ENCODE results near the gene GALNTL6. TPM values are rescaled to one million over a fixed set of nuclear protein-coding genes. Genes with fewer than 3 reads are reported as not detected.

Gene GALNTL6
- polyA plus RNA-seq, 1 donor from 2014 or later, result 14.9 TPM

DNA sequence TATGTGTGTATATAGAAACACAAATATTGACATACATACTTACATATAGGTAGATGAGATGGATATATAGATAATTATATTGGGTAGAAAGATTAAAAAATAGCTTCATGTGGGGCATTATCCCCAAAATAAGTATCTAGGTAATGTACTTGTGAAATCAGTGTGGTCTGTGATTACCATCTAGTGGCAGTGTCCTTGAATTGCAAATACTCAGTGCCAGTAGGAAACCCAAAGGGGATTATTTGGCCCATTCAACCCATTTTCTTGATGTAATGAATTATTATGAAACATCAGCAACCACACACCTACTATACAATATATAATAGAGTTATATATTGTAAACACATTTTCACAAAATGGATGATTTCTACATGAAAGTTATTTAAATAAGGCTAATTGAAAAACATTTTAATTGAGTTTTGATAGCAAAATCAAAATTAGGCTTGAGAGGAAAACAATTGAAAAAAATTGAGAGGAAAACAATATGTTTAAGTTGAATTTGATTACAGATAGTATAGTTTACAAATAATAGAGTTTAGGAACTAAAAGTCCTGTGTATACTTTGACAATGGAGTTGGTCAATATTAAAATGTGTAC lies 389.4 kb downstream of the GALNTL6 start:
- H3K27ac ChIP-seq (ENCODE audit: low read length), result no peak overlapping the region
- H3K4me2 ChIP-seq (ENCODE audit: low read length), result no peak overlapping the region
- no peaks in the 10 kb centered on the region for H3K27me3 ChIP-seq (ENCODE audit: insufficient read depth, low read depth, low read length)
- H3K36me3 ChIP-seq (ENCODE audit: insufficient read depth, low read length), result no peaks in the 10 kb centered on the region
- no peaks in the 10 kb centered on the region for H3F3A ChIP-seq (ENCODE audit: insufficient read depth, low read length, poor library complexity, severe bottlenecking)
- no peak overlapping the region for H3K9ac ChIP-seq (ENCODE audit: low read length)
- TF ChIP-seq TAF1 (IDR thresholded peaks at IDR 0.05; ENCODE audit: low read depth) (no peak), EZH2 (IDR thresholded peaks at IDR 0.05; ENCODE audit: borderline replicate concordance, insufficient read depth, low read length, poor library complexity, severe bottlenecking) (no peak), MXI1 (conservative IDR thresholded peaks at IDR 0.05; ENCODE audit: poor library complexity, severe bottlenecking) (no peak), POLR2AphosphoS5 (IDR thresholded peaks at IDR 0.05) (no peak), CTCF (IDR thresholded peaks at IDR 0.05; ENCODE audit: poor library complexity, severe bottlenecking) (peak; percentile 64), RAD21 (conservative IDR thresholded peaks at IDR 0.05) (peak; percentile 74), SMC3 (conservative IDR thresholded peaks at IDR 0.05; ENCODE audit: poor library complexity) (peak; percentile 72), EP300 (conservative IDR thresholded peaks at IDR 0.05; ENCODE audit: poor library complexity, severe bottlenecking) (no peak)
- TF ChIP-seq, protein P1, sequence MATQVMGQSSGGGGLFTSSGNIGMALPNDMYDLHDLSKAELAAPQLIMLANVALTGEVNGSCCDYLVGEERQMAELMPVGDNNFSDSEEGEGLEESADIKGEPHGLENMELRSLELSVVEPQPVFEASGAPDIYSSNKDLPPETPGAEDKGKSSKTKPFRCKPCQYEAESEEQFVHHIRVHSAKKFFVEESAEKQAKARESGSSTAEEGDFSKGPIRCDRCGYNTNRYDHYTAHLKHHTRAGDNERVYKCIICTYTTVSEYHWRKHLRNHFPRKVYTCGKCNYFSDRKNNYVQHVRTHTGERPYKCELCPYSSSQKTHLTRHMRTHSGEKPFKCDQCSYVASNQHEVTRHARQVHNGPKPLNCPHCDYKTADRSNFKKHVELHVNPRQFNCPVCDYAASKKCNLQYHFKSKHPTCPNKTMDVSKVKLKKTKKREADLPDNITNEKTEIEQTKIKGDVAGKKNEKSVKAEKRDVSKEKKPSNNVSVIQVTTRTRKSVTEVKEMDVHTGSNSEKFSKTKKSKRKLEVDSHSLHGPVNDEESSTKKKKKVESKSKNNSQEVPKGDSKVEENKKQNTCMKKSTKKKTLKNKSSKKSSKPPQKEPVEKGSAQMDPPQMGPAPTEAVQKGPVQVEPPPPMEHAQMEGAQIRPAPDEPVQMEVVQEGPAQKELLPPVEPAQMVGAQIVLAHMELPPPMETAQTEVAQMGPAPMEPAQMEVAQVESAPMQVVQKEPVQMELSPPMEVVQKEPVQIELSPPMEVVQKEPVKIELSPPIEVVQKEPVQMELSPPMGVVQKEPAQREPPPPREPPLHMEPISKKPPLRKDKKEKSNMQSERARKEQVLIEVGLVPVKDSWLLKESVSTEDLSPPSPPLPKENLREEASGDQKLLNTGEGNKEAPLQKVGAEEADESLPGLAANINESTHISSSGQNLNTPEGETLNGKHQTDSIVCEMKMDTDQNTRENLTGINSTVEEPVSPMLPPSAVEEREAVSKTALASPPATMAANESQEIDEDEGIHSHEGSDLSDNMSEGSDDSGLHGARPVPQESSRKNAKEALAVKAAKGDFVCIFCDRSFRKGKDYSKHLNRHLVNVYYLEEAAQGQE (IDR thresholded peaks at IDR 0.05; ENCODE audit: borderline replicate concordance), result no peak
- no peaks in the 10 kb centered on the region for H4K20me1 ChIP-seq (ENCODE audit: insufficient read depth)
- H2AFZ ChIP-seq (ENCODE audit: low read depth, low read length), result no peak overlapping the region
- H3K4me3 ChIP-seq (ENCODE audit: low read length), result no peak overlapping the region
- H3K79me2 ChIP-seq (replicated peaks; ENCODE audit: insufficient read depth, low read length), result no peaks in the 10 kb centered on the region
- H3K9me2 ChIP-seq (ENCODE audit: insufficient read depth, low read length), result no peaks in the 10 kb centered on the region
- H3K9me3 ChIP-seq (ENCODE audit: low read length), result no peaks in the 10 kb centered on the region

DNA sequence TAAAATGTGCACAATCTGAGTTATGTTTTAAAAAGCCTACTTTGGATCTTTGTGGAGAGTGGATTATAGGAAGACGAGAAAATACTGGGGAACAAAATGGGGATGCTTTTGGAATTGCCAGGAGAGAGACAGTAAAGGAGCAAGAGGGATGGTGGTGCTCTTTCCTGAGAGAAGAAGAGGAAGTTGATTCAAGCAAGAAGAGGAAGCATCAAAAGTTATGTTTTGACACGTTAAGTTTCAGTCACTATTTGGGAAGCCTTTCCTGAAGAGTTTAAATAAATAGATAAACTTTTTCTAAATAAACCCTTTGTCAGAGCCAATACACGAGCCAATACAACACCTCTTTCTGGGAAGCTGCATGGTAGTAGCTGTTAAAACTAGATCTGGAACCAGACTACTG lies 394.1 kb downstream of the GALNTL6 start:
- no peak for TF ChIP-seq SMC3 (conservative IDR thresholded peaks at IDR 0.05; ENCODE audit: poor library complexity)
- TF ChIP-seq RAD21 (conservative IDR thresholded peaks at IDR 0.05), result no peak
- TF ChIP-seq MXI1 (conservative IDR thresholded peaks at IDR 0.05; ENCODE audit: poor library complexity, severe bottlenecking), result no peak
- no peak for TF ChIP-seq POLR2AphosphoS5 (IDR thresholded peaks at IDR 0.05)
- TF ChIP-seq, protein P1 (IDR thresholded peaks at IDR 0.05; ENCODE audit: borderline replicate concordance), result no peak
- no peak for TF ChIP-seq EP300 (conservative IDR thresholded peaks at IDR 0.05; ENCODE audit: poor library complexity, severe bottlenecking)
- TF ChIP-seq EZH2 (IDR thresholded peaks at IDR 0.05; ENCODE audit: borderline replicate concordance, insufficient read depth, low read length, poor library complexity, severe bottlenecking), result no peak
- no peak for TF ChIP-seq CTCF (IDR thresholded peaks at IDR 0.05; ENCODE audit: poor library complexity, severe bottlenecking)
- TF ChIP-seq TAF1 (IDR thresholded peaks at IDR 0.05; ENCODE audit: low read depth), result no peak
- H3K79me2 ChIP-seq (replicated peaks; ENCODE audit: insufficient read depth, low read length), result no peaks in the 10 kb centered on the region
- H3F3A ChIP-seq (ENCODE audit: insufficient read depth, low read length, poor library complexity, severe bottlenecking), result no peaks in the 10 kb centered on the region
- H3K27me3 ChIP-seq (ENCODE audit: insufficient read depth, low read depth, low read length), result no peaks in the 10 kb centered on the region
- H3K4me3 ChIP-seq (ENCODE audit: low read length), result no peak overlapping the region
- H3K27ac ChIP-seq (ENCODE audit: low read length), result no peak overlapping the region
- no peaks in the 10 kb centered on the region for H3K9me3 ChIP-seq (ENCODE audit: low read length)
- no peak overlapping the region for H3K9ac ChIP-seq (ENCODE audit: low read length)
- H4K20me1 ChIP-seq (ENCODE audit: insufficient read depth), result no peaks in the 10 kb centered on the region
- H2AFZ ChIP-seq (ENCODE audit: low read depth, low read length), result no peak overlapping the region
- H3K4me2 ChIP-seq (ENCODE audit: low read length), result no peak overlapping the region
- H3K9me2 ChIP-seq (ENCODE audit: insufficient read depth, low read length), result no peaks in the 10 kb centered on the region
- no peaks in the 10 kb centered on the region for H3K36me3 ChIP-seq (ENCODE audit: insufficient read depth, low read length)
